Measurements from ENCODE around the gene ZNF609.

DNA sequence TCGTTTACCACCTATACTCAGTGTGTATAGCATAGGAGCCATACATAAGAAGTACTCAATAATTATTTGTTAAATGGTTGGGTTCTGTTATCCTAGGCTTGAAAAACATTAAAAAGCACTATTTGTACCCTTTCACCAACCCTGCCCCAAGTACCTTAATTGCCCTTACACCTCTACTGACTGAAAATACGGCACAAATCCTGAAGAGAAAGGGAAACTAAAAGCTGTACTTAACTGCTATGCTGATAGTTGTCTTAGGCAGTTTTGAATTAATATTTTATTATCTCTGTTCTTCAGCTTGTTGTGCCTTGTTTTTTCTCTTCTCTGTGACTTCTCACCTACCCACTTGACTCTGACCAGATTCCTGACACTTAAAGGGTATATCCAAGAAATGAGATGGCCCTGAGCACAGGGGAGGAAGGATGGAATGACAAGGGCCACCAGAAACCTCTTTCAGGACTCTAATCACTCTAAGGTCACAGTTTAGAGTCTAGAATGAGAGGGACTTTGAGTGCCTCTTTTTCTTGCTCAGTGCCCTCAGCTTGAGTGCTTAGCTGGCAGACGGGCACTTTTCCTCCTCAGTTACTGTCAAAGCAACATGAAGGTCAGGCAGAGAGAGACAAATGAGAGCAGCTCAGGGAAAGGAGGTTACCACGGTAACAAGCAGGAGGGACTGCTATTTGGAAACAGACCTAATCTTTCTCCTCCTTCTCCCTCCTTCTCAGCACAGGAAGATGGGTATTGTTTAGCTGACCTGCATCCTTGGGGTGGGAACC is 136.5 kb downstream of the ZNF609 start:
- no peak for TF ChIP-seq POLR2AphosphoS5 (IDR thresholded peaks at IDR 0.05; ENCODE audit: borderline replicate concordance, low read depth, low read length)
- TF ChIP-seq EZH2 (IDR thresholded peaks at IDR 0.05) = no peak

Measured in SK-N-MC (cell line).